Hematopoietic multipotent progenitor cell treated with erythropoietin and hydrocortisone succinate and interleukin-3 and kit ligand, for 4 days (in vitro differentiated cells): ENCODE data around the gene TMEM184B.
"Not testable (repeated sequence)": the region's sequence is repeated elsewhere in the genome, so short reads cannot be mapped to it uniquely, and the experiment has no call there.

Experiments used
- DNase-seq: peaks from one replicate; pipeline ENCODE4 v3.0.0-alpha.2; 2015

TMEM184B gene

DNA sequence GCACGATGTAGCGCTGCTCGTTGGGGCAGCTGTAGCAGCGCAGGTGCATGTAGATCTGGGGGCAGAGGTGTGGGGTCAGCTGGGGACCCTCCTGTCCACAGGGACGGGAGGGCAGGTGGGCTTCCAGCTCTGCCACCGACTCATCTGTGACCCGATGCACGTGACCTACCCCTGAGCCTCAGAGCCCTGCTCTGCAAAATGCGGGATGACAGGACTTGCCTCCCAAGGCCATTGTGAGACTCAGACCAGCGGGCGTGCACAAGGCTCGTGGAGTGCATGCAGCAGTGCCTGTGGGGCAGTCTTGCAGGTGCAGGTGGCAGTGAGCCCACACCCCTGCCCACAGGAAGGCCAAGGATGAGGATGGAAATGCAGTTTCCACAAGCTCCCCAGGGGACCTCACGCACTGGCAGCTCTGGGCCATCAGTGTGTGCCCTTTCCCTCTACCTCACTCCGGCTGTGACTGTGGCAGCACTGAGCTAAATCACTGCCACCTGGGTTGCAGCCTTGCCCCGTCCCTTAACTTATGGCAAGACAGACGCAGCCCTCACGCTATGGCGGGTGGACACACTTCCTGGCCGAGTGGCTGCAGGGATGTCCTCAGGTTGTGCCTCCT, 26.7 kb downstream of the TMEM184B start:
- no peak for DNase-seq

- no peak for DNase-seq
Observed at GRCh38 chr22:38244106-38244505, 28.7 kb downstream of the TMEM184B start.

GRCh38 chr22:38243007-38243765, 29.6 kb downstream of the TMEM184B start:
- no peak for DNase-seq

GRCh38 chr22:38240734-38241252, 32.0 kb downstream of the TMEM184B start:
- DNase-seq = no peak

GRCh38 chr22:38239101-38239761, 33.6 kb downstream of the TMEM184B start:
- no peak for DNase-seq

DNA sequence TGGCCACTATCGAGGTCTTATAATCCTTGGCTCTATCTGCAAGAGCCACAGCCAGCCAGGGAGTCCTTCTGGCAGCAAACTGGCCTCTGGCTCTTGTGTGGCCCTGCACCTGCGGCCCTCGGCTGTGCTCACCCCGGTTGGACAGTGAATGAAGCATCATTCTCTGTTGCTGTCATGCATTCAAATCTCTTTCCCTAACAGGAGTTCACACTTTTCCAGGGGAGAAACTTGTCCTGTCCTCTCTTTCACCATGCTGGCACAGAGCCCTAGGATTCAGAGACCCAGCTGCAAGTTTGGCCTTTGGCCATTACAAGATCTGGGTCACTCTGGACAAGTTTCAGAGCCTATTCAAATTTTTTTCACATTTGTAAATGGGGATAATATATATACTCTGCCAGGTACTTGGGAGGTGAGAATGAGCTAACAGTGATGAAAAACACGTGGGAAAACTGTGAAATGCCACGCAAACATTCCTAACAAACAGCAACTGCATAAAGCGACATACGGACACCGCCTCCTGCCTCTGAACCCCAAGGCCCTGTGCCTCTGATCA, 34.2 kb downstream of the TMEM184B start:
- DNase-seq = no peak

DNA sequence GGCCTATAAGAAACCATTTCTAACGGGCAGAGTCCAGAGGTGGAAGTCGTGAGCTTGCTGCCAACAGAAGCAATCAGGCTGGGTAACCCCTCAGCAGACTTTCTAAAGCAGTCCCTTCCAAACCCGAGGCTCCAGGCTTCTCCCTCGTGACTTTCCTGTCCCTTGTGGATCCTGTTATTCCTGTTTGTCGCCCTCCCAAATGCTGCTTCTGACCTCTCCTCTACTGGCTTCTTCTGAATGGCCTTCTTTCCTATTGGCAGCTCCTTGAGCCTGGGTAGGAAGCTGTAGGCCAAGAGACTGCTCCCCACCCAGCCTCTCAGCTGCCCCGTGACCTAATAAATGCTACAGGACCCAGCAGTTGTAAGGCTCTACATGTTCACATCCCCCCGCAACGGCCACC, 36.0 kb downstream of the TMEM184B start:
- DNase-seq = no peak

- DNase-seq = no peak
Observed at GRCh38 chr22:38235240-38235850, 37.5 kb downstream of the TMEM184B start.

- DNase-seq = not testable (repeated sequence)
Observed at GRCh38 chr22:38233856-38234255, 39.0 kb downstream of the TMEM184B start.

GRCh38 chr22:38233427-38233826, 39.4 kb downstream of the TMEM184B start:
- DNase-seq = no peak

GRCh38 chr22:38232196-38232595, 40.6 kb downstream of the TMEM184B start:
- DNase-seq = no peak

GRCh38 chr22:38230916-38231315, 41.9 kb downstream of the TMEM184B start:
- DNase-seq = no peak

- DNase-seq = peak; percentile 87
Observed at GRCh38 chr22:38230108-38230825, 42.5 kb downstream of the TMEM184B start.

- DNase-seq = peak; percentile 54
Observed at GRCh38 chr22:38228873-38229740, 43.7 kb downstream of the TMEM184B start.

DNA sequence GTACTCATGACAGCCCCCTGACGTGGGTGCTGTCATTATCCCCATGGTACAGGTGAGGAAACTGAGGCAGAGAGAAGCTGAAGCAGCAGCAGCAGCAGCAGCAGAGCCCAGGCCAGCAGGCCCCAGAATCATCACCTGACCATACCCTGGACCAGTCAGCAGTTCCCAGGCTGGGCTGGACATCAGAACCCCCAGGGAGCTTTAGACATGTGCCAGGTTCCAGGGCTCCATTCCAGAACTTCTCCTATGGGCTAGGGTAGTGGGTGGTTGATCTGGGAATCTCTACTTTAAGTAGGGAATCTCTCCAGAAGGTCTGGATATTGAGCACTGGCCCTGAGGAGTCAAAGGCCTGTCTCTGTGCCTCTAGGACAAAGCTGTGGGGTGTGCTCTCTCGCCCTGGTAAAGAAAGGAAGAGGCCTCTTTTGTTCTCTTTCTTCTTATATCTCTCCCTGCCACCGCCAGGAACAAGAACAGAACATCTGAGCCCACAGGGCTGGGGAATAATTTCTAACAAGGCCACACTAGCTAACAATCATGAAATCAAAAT, 44.4 kb downstream of the TMEM184B start:
- no peak for DNase-seq

DNA sequence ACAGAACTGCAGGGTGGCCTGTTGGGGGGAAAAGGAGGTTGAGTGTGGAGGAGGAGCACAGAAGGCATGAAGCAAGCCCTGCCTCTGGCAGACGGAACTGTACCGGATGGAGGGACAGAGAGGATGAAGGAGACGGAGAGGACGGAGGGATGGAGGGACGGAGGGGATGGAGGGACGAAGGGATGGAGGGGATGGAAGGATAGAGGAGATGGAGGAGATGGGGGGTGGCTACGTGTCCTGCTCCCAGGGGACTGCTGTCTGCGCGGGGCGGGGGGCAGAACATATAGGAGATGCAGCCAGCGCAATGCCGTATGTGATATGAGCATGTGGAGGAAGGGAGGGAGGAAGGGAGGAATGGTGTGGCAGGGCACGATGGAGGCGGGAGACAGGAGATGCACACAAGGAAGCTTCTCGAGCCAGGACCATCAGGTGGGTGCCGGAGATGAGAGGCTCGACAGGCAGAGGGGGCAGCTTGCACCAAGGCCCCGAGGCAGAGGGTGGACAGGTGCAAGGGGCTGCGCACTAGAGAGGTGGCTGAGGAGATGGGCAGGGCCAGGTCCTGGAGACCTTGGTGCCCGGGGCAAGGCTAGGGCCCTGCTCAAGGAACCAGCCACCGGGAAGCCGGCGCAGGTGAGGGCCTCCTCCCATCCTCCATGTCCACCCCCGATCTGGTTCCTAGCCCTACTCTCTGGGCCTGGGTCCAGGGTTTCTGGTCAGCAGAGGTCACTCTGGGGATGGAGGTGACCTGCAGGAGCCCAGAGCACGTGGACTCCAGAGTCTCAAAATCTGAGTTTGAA, 45.8 kb downstream of the TMEM184B start:
- DNase-seq = no peak

GRCh38 chr22:38223289-38223960, 49.4 kb downstream of the TMEM184B start:
- DNase-seq = no peak

DNA sequence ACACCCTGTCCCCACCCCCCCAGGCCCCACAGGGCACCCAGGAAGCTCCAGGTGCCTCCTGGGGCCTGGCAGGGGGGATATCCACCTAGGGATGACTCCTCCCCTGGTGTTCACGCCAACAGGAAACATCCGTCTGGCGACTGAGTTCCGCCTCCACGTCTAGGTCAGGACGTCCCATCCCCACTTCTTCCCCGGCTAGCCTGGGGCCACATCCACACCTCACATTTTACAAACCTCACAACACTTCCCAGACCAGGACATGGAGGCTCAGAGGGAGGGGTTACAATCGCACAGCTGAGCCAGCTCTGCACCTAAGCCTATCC, 50.1 kb downstream of the TMEM184B start:
- DNase-seq = no peak

- DNase-seq = no peak
Observed at GRCh38 chr22:38221908-38222796, 50.7 kb downstream of the TMEM184B start.
